GM21390 (cell line): Measurements from ENCODE around the gene FCRL6.

Experiments used
- ATAC-seq: cut with Tn5 transposase; IDR thresholded peaks from one replicate; pipeline ENCODE4 v1.9.1; 2021; ENCODE audit not compliant: unreplicated experiment

The FCRL6 gene

GRCh38 chr1:159799446-159799985 is 2.6 kb upstream of the FCRL6 start:
- no peak for ATAC-seq

DNA sequence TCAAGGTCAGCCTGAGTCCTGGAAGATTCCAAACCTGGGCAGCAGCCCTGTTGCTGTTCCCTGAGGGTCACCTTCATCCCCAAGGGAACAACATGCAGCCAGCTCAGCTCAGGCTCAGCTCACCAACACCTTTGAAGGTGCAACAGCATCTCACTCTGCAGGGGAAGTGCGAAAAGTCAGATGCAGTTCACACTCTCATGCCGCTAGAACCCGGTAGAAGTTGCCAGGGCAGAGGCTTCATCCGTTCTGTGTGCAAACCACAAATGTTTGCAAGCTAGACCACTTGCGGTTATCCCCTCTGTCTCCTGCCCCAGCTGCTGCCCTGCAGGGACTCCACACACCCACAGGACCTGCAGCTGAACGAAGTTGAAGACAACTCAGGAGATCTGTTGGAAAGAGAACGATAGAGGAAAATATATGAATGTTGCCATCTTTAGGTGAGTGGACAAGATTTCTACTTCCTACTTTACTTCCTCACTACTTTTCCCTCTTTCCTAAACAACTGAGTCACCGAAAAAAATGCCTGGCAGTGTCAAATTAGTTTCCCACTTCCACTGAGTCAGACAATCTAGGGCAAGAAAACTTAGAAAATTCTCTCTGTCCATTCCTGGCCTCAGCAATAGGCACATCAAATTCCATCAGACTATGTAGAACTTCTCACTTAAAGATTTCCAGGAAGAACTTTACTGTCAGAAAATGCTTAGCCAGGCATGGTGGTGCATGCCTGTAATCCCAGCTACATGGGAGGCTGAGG is 1.8 kb upstream of the FCRL6 start:
- ATAC-seq = peak; percentile 83

DNA sequence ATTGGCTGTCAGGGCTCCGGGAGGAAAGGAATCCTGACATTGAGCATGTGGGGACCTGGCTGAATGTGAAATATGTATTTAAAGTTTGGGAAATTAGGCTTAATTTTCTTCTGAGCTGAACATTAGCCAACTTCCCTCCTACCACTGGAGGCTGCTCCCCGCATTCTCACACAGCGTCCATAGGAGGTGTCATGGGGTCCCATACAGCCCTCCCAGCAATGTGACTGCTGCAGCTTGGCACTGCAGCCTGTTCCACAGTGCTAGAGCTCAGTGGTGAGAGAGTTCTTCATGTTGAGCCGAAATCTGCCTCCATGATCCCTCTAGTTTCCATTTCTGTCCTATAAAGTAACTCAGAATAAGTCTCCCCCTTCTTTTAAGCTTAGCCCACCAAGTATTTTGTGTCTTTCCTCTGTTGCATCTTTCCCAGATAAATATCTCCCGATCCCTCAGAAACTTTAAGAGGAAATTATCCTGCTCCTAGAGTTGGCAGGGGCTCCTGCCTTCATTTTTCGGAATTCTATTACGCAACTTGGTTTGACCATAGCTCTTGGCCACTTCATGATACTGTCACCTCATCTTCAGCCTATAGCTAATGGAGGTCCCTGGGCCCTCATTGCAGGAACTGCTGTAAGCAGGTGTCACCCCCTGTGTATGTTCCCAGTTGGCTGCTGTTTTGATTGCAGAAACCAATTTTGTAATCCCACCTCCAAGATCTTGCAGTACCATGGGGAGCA is 2.0 kb downstream of the FCRL6 start:
- ATAC-seq = no peak

- no peak for ATAC-seq
Measured at GRCh38 chr1:159804924-159805323, 2.8 kb downstream of the FCRL6 start.

GRCh38 chr1:159815926-159816325 is 13.8 kb downstream of the FCRL6 start:
- no peak for ATAC-seq

DNA sequence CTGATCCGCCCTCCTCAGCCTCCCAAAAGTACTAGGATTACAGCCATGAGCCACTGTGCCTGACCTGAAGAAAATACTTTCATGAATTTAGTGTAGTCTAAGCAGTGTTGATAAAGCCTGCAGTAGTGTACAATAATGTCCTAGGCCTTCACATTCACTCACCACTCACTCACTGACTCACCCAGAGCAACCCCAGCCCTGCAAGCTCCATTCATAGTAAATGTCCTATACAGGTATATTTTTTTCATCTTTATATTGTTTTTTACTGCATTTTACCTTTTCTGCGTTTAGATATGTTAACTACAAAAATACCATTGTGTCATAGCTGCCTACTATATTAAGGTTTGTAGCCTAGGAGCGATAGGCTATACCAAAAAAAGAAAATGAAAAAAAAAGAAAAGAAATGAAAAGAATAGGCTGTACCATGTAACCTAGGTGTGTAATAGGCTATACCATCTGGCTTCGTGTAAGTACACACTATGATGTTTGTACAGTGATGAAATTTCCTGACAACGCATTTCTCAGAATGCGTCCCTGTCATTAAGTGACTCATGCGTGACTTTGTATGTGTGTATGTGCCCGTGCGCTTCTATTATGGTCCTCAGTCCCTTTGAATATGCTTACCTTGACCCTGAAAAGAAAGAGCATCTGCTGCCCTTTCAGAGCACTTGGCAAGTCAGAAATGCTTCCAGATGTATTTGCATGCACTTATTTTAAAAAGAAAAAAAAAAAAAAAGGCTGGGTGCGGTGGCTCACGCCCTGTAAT is 15.3 kb downstream of the FCRL6 start:
- no peak for ATAC-seq

DNA sequence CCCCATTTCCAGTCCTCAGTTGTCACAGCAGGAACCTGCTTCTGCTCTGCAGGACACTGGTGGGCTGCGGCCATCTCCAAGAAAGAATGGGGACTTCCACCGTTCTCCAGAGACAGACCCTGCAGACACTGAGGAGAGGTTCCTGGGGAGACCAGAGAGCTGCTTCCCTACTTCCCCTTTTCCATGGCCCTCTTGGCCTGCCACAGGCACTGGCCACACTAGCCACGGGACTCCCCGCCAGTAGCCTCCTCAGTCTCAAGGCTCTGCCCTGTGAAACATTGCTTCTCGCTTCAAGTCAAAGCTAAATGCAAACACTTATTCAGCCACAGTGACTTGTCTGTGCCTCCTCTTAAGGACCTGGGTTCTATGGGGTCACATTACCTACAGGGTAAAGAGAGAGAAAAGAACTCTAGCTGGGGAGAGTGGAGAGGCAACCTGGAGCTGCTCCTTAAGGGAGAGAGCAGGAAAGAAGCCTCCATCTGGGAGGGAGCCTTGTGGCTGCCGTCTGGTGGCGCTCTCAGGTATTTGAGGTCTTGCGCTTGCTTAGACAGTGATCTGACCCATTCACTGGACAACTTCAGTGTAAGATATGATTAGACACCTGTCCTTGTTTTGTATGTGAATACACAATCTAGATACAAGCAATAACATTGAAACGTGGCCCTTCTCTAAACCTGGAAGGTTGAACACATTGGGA is 19.2 kb downstream of the FCRL6 start:
- no peak for ATAC-seq

GRCh38 chr1:159823406-159823805 is 21.2 kb downstream of the FCRL6 start:
- ATAC-seq = no peak

- ATAC-seq = no peak
Measured at GRCh38 chr1:159825564-159825963, 23.4 kb downstream of the FCRL6 start.

DNA sequence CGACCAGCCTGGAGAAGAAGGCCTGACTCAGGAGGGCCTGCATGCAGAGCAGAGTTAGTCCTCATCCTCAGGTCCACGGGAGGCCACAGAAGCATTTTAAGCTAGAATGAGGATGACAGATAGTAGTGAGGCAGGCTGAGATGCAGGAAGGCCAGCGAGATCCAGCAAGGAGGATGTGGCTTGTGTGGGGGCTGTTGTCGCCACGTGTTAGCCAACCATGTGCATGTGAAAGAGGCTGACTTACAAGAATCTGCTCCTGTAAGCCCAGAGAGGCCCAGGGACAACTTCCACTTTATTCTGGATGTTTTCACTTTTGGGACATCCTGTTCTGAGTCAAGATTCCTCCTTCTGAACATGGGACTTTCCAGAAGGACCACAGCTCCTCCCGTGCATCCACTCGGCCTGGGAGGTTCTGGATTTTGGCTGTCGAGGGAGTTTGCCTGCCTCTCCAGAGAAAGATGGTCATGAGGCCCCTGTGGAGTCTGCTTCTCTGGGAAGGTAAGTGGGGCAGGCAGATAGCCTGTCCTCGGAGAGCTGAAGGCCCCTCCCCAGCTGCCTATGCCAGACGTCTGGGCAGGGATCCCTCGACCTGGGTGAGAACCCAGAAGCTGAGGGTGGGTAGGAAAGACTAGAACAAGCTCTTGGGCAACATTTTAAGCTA is 24.4 kb downstream of the FCRL6 start, which contains the start of gene SLAMF8:
SLAMF8 (plus strand) TSS at position 433 of the 661 bp plus-strand sequence; CDS start at position 459, 26 bp downstream.
- ATAC-seq = no peak

DNA sequence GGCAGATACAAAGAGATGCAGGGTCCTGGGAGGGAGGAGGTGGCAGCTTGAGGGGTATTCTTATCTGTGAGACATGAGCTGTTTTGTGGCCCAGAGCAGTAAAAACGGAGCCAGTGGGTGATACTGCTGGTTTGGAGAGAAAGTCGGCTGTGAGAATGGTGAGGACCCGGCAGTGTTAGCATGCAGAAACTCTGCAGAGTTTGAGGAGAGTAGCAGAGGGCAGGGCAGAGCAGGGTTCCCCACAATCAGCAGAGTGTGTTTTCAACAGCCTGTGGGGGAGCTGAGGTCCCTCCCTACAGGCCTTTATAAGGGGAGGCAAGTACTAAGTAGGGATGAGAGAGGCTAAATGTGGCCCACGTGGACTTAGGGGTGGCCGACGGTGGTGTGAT is 24.9 kb downstream of the FCRL6 start:
- ATAC-seq = no peak

DNA sequence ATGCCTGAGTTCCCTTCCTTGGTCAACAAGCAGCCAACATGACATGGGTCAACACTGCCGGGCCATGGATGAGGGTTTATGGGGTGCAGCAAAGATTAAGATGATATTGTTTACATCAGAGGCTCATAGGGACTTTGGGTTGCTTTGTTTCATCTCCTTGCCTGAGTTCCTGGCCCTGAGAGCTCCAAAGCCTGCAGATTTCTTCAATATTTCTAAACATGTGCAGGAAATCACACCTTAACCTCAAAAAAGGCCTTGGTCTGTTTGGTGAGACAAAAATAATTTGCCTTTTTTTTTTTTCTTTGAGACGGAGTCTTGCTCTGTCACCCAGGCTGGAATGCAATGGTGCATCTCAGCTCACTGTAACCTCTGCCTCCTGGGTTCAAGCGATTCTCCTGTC is 25.4 kb downstream of the FCRL6 start:
- ATAC-seq = no peak

DNA sequence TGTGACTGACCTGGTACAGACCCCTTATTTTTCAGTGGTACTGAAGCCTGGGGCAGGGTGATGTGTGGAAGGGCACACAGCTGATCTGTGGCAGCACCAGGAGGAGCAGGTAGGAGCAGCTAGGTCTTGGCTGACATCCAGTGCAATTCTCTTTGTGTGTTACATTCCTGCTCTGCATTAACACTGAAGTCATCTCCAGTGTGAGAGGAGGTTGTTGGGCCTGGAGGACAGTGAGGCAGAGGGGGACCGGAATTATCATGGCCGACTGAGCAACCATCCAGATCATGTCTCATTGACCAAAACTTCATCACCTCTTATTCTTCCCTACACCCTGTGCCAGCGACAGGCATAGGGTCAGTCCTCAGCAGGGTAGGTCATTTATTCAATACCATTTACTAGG is 26.0 kb downstream of the FCRL6 start:
- no peak for ATAC-seq

GRCh38 chr1:159828581-159829272 is 26.6 kb downstream of the FCRL6 start:
- ATAC-seq = no peak

- peak; percentile 85 for ATAC-seq
Measured at GRCh38 chr1:159829273-159829634, 27.1 kb downstream of the FCRL6 start.

GRCh38 chr1:159829822-159830465 is 27.8 kb downstream of the FCRL6 start:
- no peak for ATAC-seq

- no peak for ATAC-seq
Measured at GRCh38 chr1:159830722-159831121, 28.6 kb downstream of the FCRL6 start.

DNA sequence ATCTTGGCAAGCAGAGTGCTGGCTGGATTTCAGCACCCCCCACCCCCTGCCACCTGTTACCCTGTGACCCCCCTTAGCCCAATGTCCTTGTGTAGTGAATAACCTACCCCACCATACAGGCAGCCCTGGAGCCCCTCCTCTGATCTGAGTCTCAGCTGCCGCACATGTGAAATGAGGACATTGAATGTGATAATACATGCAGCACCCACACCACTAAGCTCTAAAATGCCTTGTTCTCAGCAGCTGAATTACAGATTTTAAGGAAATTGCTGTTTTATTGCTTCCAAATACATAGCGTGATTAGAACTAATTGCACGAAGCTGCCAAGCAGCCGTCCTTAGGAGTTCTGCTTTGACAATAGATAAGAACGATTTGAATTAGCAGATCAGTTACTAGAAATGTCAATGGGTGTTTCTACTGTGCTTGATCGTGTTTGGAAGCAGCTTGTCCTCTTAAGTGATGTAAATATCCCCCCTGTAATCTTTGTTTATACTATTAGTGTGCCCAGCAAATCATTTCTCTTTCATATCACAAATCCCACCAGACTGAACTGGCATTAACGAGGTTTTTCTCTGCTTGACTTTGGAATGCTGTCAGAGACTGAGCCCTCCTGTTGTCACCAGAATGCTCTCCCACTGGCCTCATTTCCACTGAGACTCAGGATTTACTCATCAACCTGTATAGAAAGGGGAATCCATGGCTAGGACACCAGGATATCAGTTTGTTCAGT is 29.4 kb downstream of the FCRL6 start:
- no peak for ATAC-seq

DNA sequence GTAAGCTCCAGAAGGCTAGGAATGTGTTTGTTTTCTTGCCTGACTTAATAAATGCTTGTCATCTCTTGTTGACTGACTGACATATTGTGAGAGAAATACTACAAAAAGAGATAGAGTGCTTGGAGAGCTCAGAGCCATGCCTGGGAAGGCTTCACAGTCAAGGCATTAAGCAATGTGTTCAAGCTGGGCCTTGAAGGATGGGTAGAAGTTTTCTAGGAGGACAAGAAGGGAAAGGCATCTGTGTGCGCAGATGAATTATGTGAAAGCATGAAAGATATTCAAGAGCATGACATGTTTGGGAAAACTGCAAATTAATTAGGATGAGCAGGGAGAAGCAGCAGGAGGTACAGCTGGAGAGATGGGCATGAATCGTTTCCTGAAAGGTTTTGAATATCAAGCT is 30.1 kb downstream of the FCRL6 start:
- ATAC-seq = no peak
